ENCODE results near the gene KDR.

KDR gene

GRCh38 chr4:55032179-55032578 is 93.2 kb downstream of the KDR start:
- no peaks in the 10 kb centered on the region for H3K36me3 Mint-ChIP-seq
- no peaks in the 10 kb centered on the region for H3K9me3 Mint-ChIP-seq
- no peak for ATAC-seq
- H3K4me3 Mint-ChIP-seq, result no peak overlapping the region
- no peaks in the 10 kb centered on the region for H3K4me1 Mint-ChIP-seq
- H3K27ac Mint-ChIP-seq, result no peak overlapping the region
- no peak for DNase-seq (ENCODE audit: low spot score in 2 of 2)

DNA sequence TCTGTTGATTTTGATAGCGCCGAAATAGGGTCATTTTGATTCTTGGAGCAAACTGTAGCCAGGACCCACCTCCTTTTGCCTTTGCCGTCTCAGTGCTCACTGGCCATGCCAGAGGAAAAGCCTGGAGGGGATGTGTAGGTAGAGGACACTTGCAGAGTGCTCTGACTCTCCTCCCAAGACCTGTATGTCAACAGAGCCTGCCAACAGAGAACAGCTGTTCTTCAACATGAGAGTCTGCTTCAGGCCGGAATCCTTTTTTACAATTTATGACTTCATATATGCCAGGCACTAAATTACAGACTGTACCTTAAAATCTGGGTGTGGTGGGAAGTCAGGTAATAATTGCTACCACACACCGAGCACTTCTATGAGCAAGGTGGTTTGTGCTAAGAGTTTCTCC is 94.2 kb downstream of the KDR start:
- DNase-seq (ENCODE audit: low spot score in 2 of 2), result no peak
- H3K9me3 Mint-ChIP-seq, result no peaks in the 10 kb centered on the region
- H3K36me3 Mint-ChIP-seq, result no peaks in the 10 kb centered on the region
- H3K27ac Mint-ChIP-seq, result no peak overlapping the region
- ATAC-seq, result no peak
- H3K4me1 Mint-ChIP-seq, result no peaks in the 10 kb centered on the region
- no peak overlapping the region for H3K4me3 Mint-ChIP-seq

GRCh38 chr4:55030589-55030988 is 94.8 kb downstream of the KDR start:
- H3K9me3 Mint-ChIP-seq, result no peaks in the 10 kb centered on the region
- no peaks in the 10 kb centered on the region for H3K4me1 Mint-ChIP-seq
- no peak for DNase-seq (ENCODE audit: low spot score in 2 of 2)
- no peak overlapping the region for H3K4me3 Mint-ChIP-seq
- H3K36me3 Mint-ChIP-seq, result no peaks in the 10 kb centered on the region
- ATAC-seq, result no peak
- no peak overlapping the region for H3K27ac Mint-ChIP-seq

- no peak for DNase-seq (ENCODE audit: low spot score in 2 of 2)
- H3K4me3 Mint-ChIP-seq, result no peak overlapping the region
- no peak for ATAC-seq
- no peaks in the 10 kb centered on the region for H3K9me3 Mint-ChIP-seq
- H3K36me3 Mint-ChIP-seq, result no peaks in the 10 kb centered on the region
- no peaks in the 10 kb centered on the region for H3K4me1 Mint-ChIP-seq
- no peak overlapping the region for H3K27ac Mint-ChIP-seq
Measured at GRCh38 chr4:55029821-55030503, 95.4 kb downstream of the KDR start.

GRCh38 chr4:55029321-55029720 is 96.1 kb downstream of the KDR start:
- H3K4me3 Mint-ChIP-seq, result no peak overlapping the region
- H3K9me3 Mint-ChIP-seq, result no peaks in the 10 kb centered on the region
- no peak overlapping the region for H3K27ac Mint-ChIP-seq
- H3K36me3 Mint-ChIP-seq, result no peaks in the 10 kb centered on the region
- H3K4me1 Mint-ChIP-seq, result no peaks in the 10 kb centered on the region
- ATAC-seq, result no peak
- no peak for DNase-seq (ENCODE audit: low spot score in 2 of 2)

All from stimulated activated effector memory CD8-positive, alpha-beta T cell treated with anti-CD3 and anti-CD28 coated beads, Interleukin-12 subunit alpha, Interleukin-12 subunit beta, amount 100 ng/mL, for 72 hours (primary cell).